PC-9 (cell line): ENCODE measurements around the gene CAT. TPM values are rescaled to one million over a fixed set of nuclear protein-coding genes. Genes with fewer than 3 reads are reported as not detected.

ENCODE experiments used
- BruUV-seq: library from RNA; stranded (reverse); fragments of 400-500 nt; replicated peaks from 2 replicates; lab custom pipeline; 2021; lab: Mats Ljungman, UMichigan
- CTCF ChIA-PET: fragments of 300-600 bp; sonication (Branson Sonifier 250); formaldehyde crosslinking; loops from one replicate; lab custom pipeline; 2022; ENCODE audit warnings: antibody characterized with exemption; lab: Charles Lee
- POLR2A ChIA-PET: fragments of 300-600 bp; sonication (Branson Sonifier 250); formaldehyde crosslinking; loops from one replicate; lab custom pipeline; 2022; ENCODE audit warnings: antibody characterized with exemption; ENCODE audit not compliant: unreplicated experiment; lab: Charles Lee
- DNase-seq, 2 experiments: peaks; one replicate each; pipeline versions ENCODE4 v3.0.0 to v3.0.0-alpha.2; 2015 to 2022; ENCODE audit warnings: mixed read lengths in 1 of 2
- H2AFZ ChIP-seq: fragments of 200-600 bp; sonication (generic); 2 replicates; pipeline ENCODE4 v1.8.1; 2017; ENCODE audit warnings: antibody characterized with exemption
- H3F3A ChIP-seq: fragments of 200-600 bp; sonication (generic); 2 replicates; pipeline ENCODE4 v1.8.1; 2017; ENCODE audit warnings: antibody characterized with exemption, mild to moderate bottlenecking, low read depth; ENCODE audit not compliant: insufficient read depth
- H3K27ac ChIP-seq: fragments of 200-600 bp; sonication (generic); 2 replicates; pipeline ENCODE4 v1.6.1; 2016; ENCODE audit warnings: mixed run types
- H3K27me3 ChIP-seq: fragments of 200-600 bp; sonication (generic); 2 replicates; pipeline ENCODE4 v1.6.1; 2016; ENCODE audit warnings: low read depth, mixed run types; ENCODE audit not compliant: insufficient read depth
- H3K36me3 ChIP-seq: fragments of 200-600 bp; sonication (generic); 2 replicates; pipeline ENCODE4 v1.6.1; 2016; ENCODE audit warnings: low read depth, mixed run types
- H3K4me1 ChIP-seq: fragments of 200-600 bp; sonication (generic); replicated peaks from 2 replicates; pipeline ENCODE4 v1.6.1; 2016; ENCODE audit warnings: mixed run types; ENCODE audit not compliant: insufficient read depth
- H3K4me2 ChIP-seq: fragments of 200-600 bp; sonication (generic); 2 replicates; pipeline ENCODE4 v1.6.1; 2017; ENCODE audit warnings: mixed run types
- H3K4me3 ChIP-seq: fragments of 200-600 bp; sonication (generic); 2 replicates; pipeline ENCODE4 v1.6.1; 2016; ENCODE audit warnings: mixed run types
- H3K79me2 ChIP-seq: fragments of 200-600 bp; sonication (generic); 2 replicates; pipeline ENCODE4 v1.6.1; 2017; ENCODE audit warnings: low read depth, mixed run types
- H3K9me2 ChIP-seq: fragments of 200-600 bp; sonication (generic); 2 replicates; pipeline ENCODE4 v1.8.1; 2017; ENCODE audit warnings: mild to moderate bottlenecking; ENCODE audit not compliant: insufficient read depth
- H3K9me3 ChIP-seq: fragments of 200-600 bp; sonication (generic); 2 replicates; pipeline ENCODE4 v1.8.1; 2016; ENCODE audit warnings: low read depth; ENCODE audit not compliant: insufficient read depth
- H4K20me1 ChIP-seq: fragments of 200-600 bp; sonication (generic); 2 replicates; pipeline ENCODE4 v1.8.1; 2017; ENCODE audit not compliant: insufficient read depth
- EZH2 ChIP-seq: fragments of 200-600 bp; sonication (generic); IDR thresholded peaks from 2 replicates; pipeline ENCODE4 v1.8.0; 2017; ENCODE audit warnings: antibody characterized with exemption, low read depth
- intact Hi-C: fragments of 100-400 bp; cut with micrococcal nuclease; formaldehyde crosslinking; loops from one replicate; pipeline ENCODE4 v1.10.0; 2022; ENCODE audit not compliant: unreplicated experiment
- total RNA-seq: library from RNA; stranded (reverse); gene quantifications from 2 replicates; pipeline ENCODE4 v1.2.3, GENCODE V29; 2021
- TF ChIP-seq, protein P1 (sequence below): fragments of 200-600 bp; sonication (generic); conservative IDR thresholded peaks from 2 replicates; pipeline ENCODE4 v1.6.1; 2017; ENCODE audit warnings: mixed run types, antibody characterized with exemption, mild to moderate bottlenecking, moderate library complexity

Gene CAT
- total RNA-seq, 1 experiment from 2014 or later = 63.4 TPM

DNA sequence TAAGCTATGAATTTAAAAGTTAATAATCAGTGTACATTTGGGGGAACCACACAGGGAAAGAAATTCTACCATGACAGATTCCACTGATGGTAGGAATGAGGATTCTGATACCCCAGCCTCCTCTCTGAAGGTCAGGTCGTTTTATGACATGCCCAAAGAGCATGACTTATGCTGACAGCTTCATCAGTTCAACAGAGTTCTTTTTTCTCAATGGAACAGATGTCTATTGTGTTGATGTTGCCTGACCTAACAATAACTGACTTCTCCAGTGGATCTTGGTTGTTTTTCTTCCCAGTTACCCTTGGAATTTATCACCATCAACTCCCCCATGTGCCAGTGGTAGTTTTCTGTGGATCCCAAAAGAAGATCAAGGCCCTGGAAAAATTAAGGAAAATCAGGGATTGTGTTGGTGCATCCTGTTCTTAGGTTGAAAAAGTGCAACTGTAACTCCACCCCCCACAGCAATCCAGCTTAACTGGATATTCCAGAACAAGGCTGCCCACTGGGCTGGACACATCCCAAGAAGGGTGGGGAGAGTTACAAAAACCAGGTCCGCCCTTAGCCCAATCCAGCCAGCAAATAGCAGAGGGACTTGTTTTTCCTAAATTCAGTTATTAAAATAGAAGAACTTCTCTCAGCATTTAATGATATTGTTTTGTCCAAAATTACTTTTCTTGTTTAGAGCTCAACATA lies 31.5 kb upstream of the CAT start:
- no TSS peak for BruUV-seq
- peak; percentile 68 to 71 for DNase-seq
- Histone ChIP-seq H3K4me2 (peak overlapping the region; percentile 59), H2AFZ (no peak overlapping the region), H3K9me3 (no peaks in the 10 kb centered on the region), H3K4me3 (no peak overlapping the region), H3K79me2 (no peaks in the 10 kb centered on the region), H3F3A (no peaks in the 10 kb centered on the region), H3K27me3 (no peaks in the 10 kb centered on the region), H3K36me3 (no peaks in the 10 kb centered on the region), H4K20me1 (no peaks in the 10 kb centered on the region), H3K4me1 (peaks cover 15% of the 10 kb centered on the region), H3K9me2 (no peaks in the 10 kb centered on the region), H3K27ac (peak overlapping the region; percentile 4; the same call in 1 of the 2 replicates)
- ChIA-PET POLR2A (interaction anchor here (0.7 kb wide), 1 partner anchor 23 kb away, joined by 4 read pairs; no protein-coding TSS in a partner anchor), CTCF (no interaction called here)
- intact Hi-C loops = no loop called here
- TF ChIP-seq, protein P1, sequence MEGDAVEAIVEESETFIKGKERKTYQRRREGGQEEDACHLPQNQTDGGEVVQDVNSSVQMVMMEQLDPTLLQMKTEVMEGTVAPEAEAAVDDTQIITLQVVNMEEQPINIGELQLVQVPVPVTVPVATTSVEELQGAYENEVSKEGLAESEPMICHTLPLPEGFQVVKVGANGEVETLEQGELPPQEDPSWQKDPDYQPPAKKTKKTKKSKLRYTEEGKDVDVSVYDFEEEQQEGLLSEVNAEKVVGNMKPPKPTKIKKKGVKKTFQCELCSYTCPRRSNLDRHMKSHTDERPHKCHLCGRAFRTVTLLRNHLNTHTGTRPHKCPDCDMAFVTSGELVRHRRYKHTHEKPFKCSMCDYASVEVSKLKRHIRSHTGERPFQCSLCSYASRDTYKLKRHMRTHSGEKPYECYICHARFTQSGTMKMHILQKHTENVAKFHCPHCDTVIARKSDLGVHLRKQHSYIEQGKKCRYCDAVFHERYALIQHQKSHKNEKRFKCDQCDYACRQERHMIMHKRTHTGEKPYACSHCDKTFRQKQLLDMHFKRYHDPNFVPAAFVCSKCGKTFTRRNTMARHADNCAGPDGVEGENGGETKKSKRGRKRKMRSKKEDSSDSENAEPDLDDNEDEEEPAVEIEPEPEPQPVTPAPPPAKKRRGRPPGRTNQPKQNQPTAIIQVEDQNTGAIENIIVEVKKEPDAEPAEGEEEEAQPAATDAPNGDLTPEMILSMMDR = no peak
- no peak for TF ChIP-seq EZH2

DNA sequence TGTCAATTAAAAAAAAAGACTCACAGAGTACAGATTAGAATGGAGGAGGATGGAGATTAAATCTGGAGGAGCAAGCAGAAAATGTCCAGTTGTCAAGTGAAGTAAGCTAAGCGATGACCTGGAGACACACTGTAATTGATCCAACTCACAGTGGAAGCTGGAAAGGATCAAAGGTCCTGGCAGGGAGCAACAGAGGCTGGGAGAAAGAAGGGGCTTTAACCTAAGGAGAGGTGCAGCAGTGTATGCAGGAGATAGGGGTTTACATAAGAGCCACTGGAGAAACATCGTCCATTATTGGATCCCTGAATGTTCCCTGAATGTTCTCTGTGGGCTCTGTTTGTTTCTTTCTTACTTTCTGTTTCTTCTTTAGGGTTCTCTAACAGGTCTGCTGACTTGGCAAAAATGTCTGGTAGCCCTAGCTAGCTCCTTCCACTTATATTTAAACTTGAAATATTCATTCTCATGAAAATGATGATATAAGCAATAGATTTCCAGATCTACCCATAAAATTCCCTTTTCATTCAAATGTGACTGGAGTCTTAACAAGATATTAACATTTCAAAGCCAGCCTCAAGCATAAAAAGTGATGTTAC lies 30.1 kb upstream of the CAT start:
- no peaks in the 10 kb centered on the region for H3K36me3 ChIP-seq
- no TSS peak for BruUV-seq
- H3K79me2 ChIP-seq = no peaks in the 10 kb centered on the region
- peaks cover 15% of the 10 kb centered on the region for H3K4me1 ChIP-seq
- CTCF ChIA-PET = no interaction called here
- H3K9me3 ChIP-seq = peaks cover 7% of the 10 kb centered on the region
- H3F3A ChIP-seq = no peaks in the 10 kb centered on the region
- no peak overlapping the region for H2AFZ ChIP-seq
- POLR2A ChIA-PET = no interaction called here
- H3K9me2 ChIP-seq = no peaks in the 10 kb centered on the region
- intact Hi-C loops = no loop called here
- H3K27me3 ChIP-seq = no peaks in the 10 kb centered on the region
- no peaks in the 10 kb centered on the region for H4K20me1 ChIP-seq
- TF ChIP-seq EZH2 = no peak
- TF ChIP-seq, protein P1 = no peak
- H3K4me3 ChIP-seq = no peak overlapping the region
- DNase-seq = no peak
- no peak overlapping the region for H3K4me2 ChIP-seq
- no peak overlapping the region for H3K27ac ChIP-seq

DNA sequence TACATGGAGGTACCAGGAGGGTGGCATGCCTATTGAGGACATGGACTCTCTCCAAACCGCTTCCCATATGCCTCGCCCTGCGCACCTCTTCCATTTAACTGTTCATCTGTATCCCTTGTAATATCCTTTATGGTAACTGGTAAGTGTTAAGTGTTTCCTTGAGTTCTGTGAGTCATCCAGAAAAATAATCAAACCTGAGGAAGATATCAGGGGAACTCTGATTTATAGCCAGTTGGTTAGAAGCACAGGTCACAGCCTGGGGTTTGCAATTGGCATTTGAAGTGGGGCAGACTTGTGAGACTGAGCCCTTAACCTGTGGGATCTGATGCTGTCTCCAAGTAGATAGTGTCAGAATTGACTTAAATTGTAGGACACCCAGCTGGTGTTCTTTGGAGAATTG lies 27.6 kb upstream of the CAT start:
- H3K4me2 ChIP-seq = no peak overlapping the region
- H3K4me3 ChIP-seq = no peak overlapping the region
- H3K27ac ChIP-seq = no peak overlapping the region
- TF ChIP-seq EZH2 = no peak
- TF ChIP-seq, protein P1 = no peak
- no peaks in the 10 kb centered on the region for H3K9me2 ChIP-seq
- DNase-seq = no peak
- intact Hi-C loops = no loop called here
- no peaks in the 10 kb centered on the region for H3K36me3 ChIP-seq
- no peaks in the 10 kb centered on the region for H3F3A ChIP-seq
- H3K9me3 ChIP-seq = peaks cover 21% of the 10 kb centered on the region
- no peaks in the 10 kb centered on the region for H4K20me1 ChIP-seq
- H2AFZ ChIP-seq = no peak overlapping the region
- no TSS peak for BruUV-seq
- no peaks in the 10 kb centered on the region for H3K79me2 ChIP-seq
- no peaks in the 10 kb centered on the region for H3K27me3 ChIP-seq
- ChIA-PET POLR2A (interaction anchor here (0.7 kb wide), 1 partner anchor 415 kb away, joined by 4 read pairs; no protein-coding TSS in a partner anchor), CTCF (no interaction called here)
- peaks cover 15% of the 10 kb centered on the region for H3K4me1 ChIP-seq
